Astrocyte of the hippocampus (primary cell): ENCODE results near the gene ZNF486.
"Not testable (repeated sequence)": the region's sequence is repeated elsewhere in the genome, so short reads cannot be mapped to it uniquely, and the experiment has no call there.

Experiments
- DNase-seq: peaks from one replicate; pipeline ENCODE4 v3.0.0; 2011; ENCODE audit warnings: low read depth, low spot score

ZNF486 gene

GRCh38 chr19:20167020-20167644 is at the start of gene ZNF486:
Gene ZNF486, plus strand, starts transcription at chr19:20167214. Its CDS starts 117 bp downstream, at chr19:20167331.
- peak; percentile 97 for DNase-seq

GRCh38 chr19:20118064-20118839 is 48.8 kb upstream of the ZNF486 start:
- DNase-seq = not testable (repeated sequence)

DNA sequence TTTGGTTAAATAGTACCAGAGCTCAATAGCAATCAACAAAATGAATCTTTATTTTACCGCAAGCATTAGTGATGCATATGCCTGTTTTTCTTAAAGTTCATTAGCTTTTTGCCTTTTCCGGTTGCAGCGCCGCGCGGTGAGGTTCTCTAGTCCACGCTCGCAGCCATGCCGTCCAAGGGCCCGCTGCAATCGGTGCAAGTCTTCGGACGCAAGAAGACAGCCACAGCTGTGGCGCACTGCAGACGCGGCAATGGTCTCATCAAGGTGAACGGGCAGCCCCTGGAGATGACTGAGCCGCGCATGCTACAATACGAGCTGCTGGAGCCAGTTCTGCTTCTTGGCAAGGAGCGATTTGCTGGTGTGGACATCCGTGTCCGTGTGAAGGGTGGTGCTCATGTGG is 42.1 kb upstream of the ZNF486 start:
- DNase-seq = no peak

GRCh38 chr19:20132933-20133332 is 34.1 kb upstream of the ZNF486 start:
- not testable (repeated sequence) for DNase-seq

GRCh38 chr19:20137714-20138113 is 29.3 kb upstream of the ZNF486 start:
- not testable (repeated sequence) for DNase-seq

GRCh38 chr19:20151617-20152145 is 15.3 kb upstream of the ZNF486 start:
- no peak for DNase-seq

GRCh38 chr19:20152506-20152905 is 14.5 kb upstream of the ZNF486 start:
- not testable (repeated sequence) for DNase-seq

DNA sequence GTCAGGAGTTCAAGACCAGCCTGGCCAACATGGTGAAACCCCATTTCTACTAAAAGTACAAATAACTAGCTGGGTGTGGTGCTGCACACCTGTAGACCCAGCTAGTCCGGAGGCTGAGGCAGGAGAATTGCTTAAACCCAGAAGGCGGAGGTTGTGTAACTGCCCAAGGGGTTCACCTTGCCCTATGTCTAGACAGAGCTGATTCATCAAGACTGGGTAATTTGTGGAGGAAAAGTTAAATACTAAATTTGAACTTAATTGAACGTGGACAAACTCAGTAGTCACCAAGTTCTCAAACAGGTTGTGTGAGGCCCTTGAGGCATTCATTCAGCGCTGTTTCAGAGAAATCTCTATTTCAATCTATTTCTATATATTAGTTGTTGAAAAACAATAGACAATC is 13.7 kb upstream of the ZNF486 start:
- DNase-seq = no peak

- DNase-seq = no peak
Observed at GRCh38 chr19:20154636-20155035, 12.4 kb upstream of the ZNF486 start.

- no peak for DNase-seq
Observed at GRCh38 chr19:20162821-20163220, 4.2 kb upstream of the ZNF486 start.

GRCh38 chr19:20164456-20164855 is 2.6 kb upstream of the ZNF486 start:
- DNase-seq = no peak

DNA sequence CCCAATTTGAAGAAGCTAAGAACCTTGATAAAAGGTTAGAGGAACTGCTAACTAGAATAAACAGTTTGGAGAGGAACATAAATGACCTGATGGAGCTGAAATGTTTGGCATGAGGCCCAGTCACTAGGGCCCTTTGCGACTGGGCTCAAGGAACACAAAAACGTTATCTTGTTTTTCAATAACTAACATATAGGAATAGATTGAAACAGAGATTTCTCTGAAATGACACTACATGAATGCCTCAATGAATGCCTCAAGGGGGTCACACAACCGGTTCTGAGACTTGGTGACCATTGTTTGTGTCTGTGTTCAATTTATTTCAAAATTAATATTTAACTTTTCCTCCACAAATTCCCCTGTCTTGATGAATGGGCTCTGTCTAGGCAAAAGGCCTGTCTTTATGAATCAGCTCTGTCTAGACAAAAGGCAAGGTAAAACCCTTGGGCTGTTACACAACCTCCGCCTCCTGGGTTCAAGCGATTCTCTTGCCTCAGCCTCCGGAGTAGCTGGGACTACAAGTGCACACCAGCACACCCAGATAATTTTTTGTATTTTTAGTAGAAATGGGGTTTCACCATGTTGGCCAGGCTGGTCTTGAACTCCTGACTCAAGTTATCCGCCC is 932 bp upstream of the ZNF486 start:
- no peak for DNase-seq

DNA sequence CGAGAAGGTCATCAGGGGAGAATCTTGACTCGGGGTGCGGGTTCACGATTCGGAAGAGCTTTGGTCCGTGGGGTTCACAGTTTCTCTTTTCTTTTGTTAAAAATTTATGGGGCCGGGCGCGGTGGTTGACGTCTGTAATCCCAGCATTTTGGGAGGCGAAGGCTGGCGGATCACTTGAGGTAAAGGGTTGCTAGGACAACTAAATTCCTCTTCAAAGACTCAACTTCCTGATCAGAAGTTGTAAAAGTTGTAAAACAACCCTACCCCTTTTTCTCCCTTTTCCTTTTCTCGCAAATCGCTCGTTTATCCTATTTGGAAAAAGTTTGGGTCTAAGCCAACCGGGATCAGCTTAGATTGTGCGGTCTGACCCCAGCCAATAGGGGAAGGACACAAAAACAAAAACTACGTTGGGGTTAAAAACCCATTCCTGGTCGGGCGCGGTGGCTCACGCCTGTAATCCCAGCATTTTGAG is 673 bp downstream of the ZNF486 start:
- DNase-seq = no peak

DNA sequence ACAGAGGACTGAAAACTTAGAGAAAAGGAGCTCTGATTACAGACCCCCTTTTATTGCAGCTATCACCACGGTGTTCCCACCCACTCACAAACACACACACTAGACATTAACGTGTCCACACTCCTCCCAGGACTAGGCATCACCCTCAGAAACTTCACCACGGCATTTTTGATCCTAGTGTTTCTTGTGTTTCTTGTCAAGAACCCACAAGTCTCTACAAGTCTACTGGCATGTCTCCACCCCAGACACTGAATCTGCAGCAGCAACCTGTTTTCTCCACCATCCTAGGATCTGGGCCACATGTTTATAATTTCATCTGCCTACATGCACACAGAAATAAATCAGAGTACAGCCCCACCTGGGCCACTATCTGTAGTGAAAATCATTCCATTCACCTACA is 4.3 kb downstream of the ZNF486 start:
- DNase-seq = no peak

DNA sequence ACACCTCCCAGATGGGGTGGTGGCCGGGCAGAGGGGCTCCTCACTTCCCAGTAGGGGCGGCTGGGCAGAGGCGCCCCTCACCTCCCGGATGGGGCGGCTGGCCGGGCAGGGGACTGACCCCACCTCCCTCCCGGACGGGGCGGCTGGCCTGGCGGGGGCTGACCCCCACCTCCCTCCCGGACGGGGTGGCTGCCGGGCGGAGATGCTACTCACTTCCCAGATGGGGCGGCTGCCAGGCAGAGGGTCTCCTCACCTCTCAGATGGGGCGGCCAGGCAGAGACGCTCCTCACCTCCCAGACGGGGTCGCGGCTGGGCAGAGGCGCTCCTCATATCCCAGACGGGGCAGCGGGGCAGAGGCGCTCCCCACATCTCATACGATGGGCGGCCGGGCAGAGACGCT is 8.8 kb downstream of the ZNF486 start:
- not testable (repeated sequence) for DNase-seq

DNA sequence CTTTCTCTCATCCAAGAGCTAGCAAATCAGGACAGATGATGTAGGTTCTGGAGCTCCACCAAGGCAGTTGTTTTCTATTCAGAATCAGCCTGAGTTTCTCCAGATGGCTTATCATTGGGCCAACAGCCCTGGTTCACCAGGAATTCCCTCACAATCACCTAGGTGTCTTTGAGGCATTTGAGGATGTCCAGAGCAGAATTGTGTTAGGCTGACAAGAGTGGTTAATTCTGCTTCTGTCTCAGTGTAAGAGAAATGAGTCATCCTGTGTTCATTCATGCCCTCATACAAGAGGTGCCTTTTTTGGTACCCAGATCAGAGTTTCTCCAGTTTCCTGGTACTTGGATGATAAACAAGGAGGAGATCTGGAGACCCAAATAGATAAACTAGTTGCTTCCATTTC is 12.9 kb downstream of the ZNF486 start:
- DNase-seq = not testable (repeated sequence)

DNA sequence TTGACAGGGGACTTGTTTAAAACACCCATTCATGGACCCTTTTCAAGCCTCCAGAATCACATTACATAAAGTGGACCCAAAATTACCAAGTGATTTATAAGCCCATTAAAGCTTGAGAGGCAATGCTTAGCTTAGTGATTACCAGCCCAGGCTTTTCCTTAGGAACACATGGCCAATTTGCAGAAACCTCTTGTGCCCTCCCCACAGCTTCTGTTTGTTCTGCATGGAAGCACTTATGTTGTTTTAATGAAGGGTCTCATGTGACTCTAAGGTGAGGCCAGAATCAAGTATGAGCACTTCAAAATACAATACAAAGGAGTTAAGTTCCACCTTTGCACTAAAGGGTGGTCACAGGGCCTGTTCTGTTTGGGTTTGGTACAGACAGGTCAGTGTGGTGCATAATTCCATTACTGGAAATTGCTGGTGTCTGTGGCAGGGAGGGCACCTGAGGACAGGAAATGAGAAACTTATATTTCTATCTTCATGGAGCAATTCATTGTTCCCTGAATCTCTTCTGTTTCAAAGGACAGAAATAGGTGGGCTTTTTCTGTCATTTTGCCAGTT is 15.3 kb downstream of the ZNF486 start:
- DNase-seq = no peak

DNA sequence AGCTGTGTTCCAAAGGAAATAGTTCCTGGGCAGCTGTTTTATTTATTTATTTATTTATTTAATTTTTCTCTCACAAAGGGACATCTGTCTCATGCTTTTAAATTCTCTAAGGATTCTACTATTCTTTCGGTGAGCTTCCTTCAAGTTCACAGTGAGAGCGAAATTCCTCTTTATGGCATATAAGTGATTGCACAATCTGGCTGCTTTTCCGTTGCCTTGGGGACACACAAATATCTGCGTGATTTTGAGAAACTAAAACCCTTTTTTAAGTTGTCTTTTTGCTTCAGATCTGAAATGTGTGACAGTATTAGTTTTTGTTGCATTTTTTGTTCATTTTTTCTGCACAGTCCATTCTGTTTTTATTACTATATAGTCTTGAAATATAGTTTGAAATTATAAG is 19.2 kb downstream of the ZNF486 start:
- DNase-seq = no peak

DNA sequence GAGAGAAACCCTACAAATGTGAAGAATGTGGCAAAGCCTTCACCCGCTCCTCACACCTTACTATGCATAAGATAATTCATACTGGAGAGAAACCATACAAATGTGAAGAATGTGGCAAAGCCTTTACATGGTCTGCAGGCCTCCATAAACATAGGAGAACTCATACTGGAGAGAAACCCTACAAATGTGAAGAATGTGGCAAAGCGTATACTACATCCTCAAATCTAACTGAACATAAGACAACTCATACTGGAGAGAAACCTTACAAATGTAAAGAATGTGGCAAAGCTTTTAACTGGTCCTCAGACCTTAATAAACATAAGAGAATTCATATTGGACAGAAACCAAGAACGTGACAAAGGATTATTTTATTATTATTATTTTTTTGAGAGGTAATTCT is 30.7 kb downstream of the ZNF486 start:
- DNase-seq = no peak

- no peak for DNase-seq
Observed at GRCh38 chr19:20209051-20209450, 42.0 kb downstream of the ZNF486 start.

DNA sequence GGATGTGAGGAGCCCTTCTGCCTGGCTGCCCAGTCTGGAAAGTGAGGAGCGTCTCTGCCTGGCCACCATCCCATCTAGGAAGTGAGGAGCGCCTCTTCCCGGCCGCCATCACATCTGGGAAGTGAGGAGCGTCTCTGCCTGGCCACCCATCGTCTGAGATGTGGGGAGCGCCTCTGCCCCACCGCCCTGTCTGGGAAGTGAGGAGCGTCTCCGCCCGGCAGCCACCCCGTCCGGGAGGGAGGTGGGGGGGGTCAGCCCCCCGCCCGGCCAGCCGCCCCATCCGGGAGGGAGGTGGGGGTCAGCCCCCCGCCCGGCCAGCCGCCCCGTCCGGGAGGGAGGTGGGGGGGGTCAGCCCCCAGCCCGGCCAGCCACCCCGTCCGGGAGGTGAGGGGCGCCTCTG is 47.4 kb downstream of the ZNF486 start:
- not testable (repeated sequence) for DNase-seq

DNA sequence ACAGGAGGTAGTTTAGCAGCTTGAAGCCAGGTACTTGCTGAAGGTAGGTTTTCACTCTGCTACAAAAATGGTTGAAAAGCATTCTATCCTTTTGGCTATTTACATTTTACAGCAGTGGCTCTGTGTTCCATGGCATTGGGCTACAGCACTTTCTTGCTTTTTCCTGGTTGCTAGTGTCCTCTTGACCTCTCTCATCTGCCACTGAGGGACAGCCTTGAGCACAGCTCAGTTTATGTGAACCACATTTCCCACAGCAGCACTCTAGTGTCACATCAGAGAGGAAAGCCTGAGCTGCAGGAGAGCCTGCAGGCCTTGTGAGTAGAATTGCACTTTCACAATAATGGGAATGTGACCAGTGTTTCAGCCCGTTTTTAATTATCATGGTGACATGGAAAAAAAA is 54.6 kb downstream of the ZNF486 start:
- DNase-seq = not testable (repeated sequence)
